Mucosa of descending colon (tissue), 3 donors: Measurements from ENCODE around the gene TFAP2A. TPM values are rescaled to one million over a fixed set of nuclear protein-coding genes. Genes with fewer than 3 reads are reported as not detected.

Experiments used
- ATAC-seq: fragments of 200-7000 bp; cut with Tn5 transposase; one replicate; pipeline ENCODE4 v1.9.1; 2020; ENCODE audit warnings: mild to moderate bottlenecking, moderate library complexity
- DNase-seq, 3 donors: peaks; one replicate each; pipeline ENCODE4 v3.0.0-alpha.2; 2020
- H3K36me3 ChIP-seq: fragments of 200-600 bp; one replicate; pipeline ENCODE4 v1.8.0; 2021; ENCODE audit warnings: low read depth, mild to moderate bottlenecking
- H3K4me1 ChIP-seq: fragments of 200-600 bp; one replicate; pipeline ENCODE4 v1.8.0; 2021; ENCODE audit warnings: low read depth, mild to moderate bottlenecking
- H3K4me3 ChIP-seq: fragments of 200-600 bp; one replicate; pipeline ENCODE4 v1.8.0; 2021; ENCODE audit warnings: mild to moderate bottlenecking
- H3K9me3 ChIP-seq: fragments of 200-600 bp; one replicate; pipeline ENCODE4 v1.8.0; 2021; ENCODE audit warnings: mild to moderate bottlenecking
- intact Hi-C, 2 donors: fragments of 100-400 bp; cut with DNase I in 1 of 2; cut with micrococcal nuclease in 1 of 2; formaldehyde crosslinking; loops; one replicate each; pipeline versions ENCODE4 v1.11.0 to v1.11.1; 2022; cut with DNase I, micrococcal nuclease
- total RNA-seq, 3 donors: library from RNA; stranded (reverse); fragmentation: NEBNext Ultra II Directional in 2 of 3; extraction: Animal tissue kit (Norgen Biotek cat#: 25700) in 2 of 3; gene quantifications; one replicate each; pipeline versions ENCODE4 v1.2.1 to v1.2.4, GENCODE V29; 2021 to 2023
- TF ChIP-seq, protein P1 (sequence below): fragments of 200-600 bp; IDR thresholded peaks from one replicate; pipeline ENCODE4 v1.8.0; 2022; ENCODE audit warnings: antibody characterized with exemption, mild to moderate bottlenecking
- donor health status: DM: no; HTN: no; CAD: no; lungs with moderate emphysema.
- donor health status: DM: no; HTN: no; CAD: no.
- donor health status: DM: no; HTN: yes; CAD: no.

Gene TFAP2A
- total RNA-seq, 3 donors from 2014 or later: 0.09 to 0.98 (median 0.53) TPM

DNA sequence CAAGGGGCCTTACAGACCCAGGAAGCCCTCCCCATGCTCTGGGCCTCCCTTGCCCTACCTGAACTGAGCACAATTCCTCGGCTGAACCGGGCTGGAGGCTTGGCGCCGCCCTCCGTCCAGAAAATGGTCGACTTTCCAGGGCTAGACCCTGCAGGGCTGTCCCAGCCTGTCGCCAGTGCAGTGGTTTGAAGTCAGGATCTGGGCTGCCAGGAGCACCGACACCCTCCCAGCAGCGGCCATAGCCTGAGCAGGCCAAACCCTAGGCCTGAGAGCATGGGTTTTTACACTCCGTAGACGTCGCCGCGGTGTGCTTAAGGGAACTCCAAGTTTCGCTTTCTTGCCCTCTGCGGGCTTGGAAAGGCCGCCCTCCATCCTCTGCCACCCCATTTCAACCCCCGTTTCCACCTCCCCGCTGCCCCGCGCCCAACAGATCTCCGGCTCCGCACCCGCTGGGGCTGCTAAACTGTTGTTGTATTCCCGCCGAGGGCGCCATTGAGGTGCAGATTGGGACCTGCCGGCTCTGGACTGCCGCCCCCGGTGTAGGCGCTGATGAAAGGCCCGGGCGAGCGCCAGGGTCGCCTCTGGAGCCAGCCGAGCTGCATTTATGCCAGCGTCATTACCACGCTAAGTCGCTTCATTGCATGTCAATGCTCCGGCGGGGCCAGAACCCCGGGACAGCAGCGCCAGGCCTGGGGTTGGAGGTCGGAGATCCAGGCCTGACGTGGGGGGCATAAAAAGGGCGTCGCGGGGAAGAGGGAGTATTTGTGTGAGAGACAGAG, 2.2 kb upstream of the TFAP2A start:
- peak in 1 of 3 donors; percentile 21 for DNase-seq
- no peak for ATAC-seq
- H3K36me3 ChIP-seq: no peaks in the 10 kb centered on the region
- no peaks in the 10 kb centered on the region for H3K9me3 ChIP-seq
- intact Hi-C loops: no loop called here
- H3K4me3 ChIP-seq: no peak overlapping the region
- peaks cover 14% of the 10 kb centered on the region for H3K4me1 ChIP-seq
- TF ChIP-seq, protein P1, sequence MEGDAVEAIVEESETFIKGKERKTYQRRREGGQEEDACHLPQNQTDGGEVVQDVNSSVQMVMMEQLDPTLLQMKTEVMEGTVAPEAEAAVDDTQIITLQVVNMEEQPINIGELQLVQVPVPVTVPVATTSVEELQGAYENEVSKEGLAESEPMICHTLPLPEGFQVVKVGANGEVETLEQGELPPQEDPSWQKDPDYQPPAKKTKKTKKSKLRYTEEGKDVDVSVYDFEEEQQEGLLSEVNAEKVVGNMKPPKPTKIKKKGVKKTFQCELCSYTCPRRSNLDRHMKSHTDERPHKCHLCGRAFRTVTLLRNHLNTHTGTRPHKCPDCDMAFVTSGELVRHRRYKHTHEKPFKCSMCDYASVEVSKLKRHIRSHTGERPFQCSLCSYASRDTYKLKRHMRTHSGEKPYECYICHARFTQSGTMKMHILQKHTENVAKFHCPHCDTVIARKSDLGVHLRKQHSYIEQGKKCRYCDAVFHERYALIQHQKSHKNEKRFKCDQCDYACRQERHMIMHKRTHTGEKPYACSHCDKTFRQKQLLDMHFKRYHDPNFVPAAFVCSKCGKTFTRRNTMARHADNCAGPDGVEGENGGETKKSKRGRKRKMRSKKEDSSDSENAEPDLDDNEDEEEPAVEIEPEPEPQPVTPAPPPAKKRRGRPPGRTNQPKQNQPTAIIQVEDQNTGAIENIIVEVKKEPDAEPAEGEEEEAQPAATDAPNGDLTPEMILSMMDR: no peak

DNA sequence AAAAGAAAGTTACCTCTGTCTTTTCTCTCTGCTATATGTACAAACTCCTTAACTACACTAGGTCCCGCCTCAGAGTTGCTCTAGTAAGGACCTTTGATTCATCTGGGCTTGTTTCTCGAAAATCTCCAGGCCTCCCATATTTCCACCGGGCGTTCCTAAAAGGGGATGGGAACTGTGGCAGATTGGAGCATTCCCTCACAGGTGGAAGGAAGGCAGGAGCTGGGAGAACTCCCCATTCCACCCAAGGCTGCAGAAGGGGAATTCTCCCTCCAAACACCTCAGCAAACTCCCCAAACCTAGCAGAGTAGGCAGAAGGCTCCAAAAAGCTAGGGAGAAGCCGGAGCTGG, 1.6 kb upstream of the TFAP2A start:
- ATAC-seq (no peak), DNase-seq (no peak)
- intact Hi-C loops: no loop called here
- Histone ChIP-seq H3K4me3 (no peak overlapping the region), H3K36me3 (no peaks in the 10 kb centered on the region), H3K9me3 (no peaks in the 10 kb centered on the region), H3K4me1 (peaks cover 14% of the 10 kb centered on the region)
- TF ChIP-seq, protein P1: no peak

DNA sequence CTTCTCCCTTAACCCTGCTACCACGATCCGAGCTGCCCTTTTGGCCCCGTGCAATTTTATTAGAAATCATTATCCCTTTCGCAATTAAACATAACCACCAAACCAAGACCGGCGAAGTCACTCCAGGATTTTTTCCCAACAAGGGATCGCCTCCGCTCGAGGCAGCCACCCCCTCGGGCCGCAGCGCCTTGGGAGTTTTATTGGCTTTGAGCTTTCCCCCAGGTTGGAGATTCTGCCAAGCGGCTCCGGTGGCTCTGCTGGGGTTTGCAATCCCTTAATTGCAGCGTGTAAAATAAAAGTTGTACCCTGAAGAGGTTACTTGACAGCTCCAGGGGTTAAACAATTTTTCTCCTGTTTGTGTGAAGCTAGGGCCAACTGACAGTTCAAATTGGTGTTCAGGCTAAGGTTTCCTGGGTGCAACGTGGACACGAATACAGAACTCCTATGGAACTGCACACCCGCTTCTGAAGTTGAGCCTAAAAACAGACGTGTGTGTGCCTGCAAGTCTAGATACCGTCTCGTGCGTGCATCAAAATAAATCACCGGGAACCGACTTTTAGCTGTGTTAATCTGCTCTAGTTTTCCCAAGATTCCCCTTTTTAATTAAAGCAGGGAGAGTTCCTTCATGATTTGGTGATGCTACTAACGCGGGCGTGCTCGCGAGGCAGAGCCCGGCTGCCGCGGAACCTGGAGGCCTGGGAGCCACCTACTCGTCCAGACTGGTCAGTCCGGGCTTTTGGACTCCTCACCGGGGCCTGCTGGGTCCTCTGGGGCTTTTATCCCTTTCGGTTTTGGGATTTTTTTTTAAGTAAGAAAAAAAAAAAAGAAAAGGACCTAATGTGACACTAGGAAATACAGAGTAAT, 975 bp upstream of the TFAP2A start:
- no peak for ATAC-seq
- intact Hi-C loops: no loop called here
- Histone ChIP-seq H3K4me1 (peaks cover 14% of the 10 kb centered on the region), H3K9me3 (no peaks in the 10 kb centered on the region), H3K36me3 (no peaks in the 10 kb centered on the region), H3K4me3 (no peak overlapping the region)
- TF ChIP-seq, protein P1: no peak
- peak in 1 of 3 donors; percentile 19 for DNase-seq

DNA sequence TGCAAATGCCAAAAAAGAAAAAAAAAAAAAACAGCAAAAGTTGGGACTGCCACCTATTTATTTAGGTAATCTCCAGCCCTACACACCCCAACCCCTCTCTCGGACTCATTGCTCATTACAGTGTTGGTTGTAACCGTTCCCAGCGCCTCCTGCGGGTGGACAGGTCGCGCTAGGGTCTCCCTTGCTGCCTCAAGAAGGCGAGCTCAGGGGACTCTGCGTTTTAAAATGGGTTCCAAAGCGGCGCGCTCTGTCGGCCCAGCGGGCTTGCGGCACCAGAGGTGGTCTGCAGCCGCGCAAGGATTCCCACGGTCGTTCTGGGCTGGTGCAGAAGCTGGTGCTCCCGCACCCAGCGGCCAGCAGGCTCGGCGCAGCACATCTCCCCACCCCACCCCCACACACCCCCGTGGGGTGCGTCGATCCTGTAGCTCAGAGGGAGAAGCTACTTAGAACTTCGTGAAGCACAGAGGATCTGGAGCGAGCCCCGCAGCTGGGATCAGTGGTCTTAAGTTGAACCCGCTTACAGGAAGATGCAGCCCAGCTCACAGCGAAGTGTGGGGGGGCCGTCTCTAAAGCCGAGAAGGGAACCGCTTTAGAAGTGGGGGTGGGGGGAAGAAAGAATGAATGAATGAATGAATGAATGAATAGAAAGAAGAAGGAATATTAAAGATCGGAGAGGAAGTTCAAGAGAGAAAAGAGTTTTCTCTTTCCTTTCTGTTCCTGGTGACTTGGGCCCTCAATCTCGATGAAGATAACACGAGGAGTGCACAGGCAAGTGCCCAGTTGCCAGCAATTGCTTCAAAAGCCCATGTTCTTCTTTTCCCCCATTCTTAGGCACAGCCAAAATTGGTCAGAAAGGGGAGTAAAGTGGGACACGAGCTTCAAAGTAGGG, 780 bp downstream of the TFAP2A start:
- Histone ChIP-seq H3K4me1 (peaks cover 14% of the 10 kb centered on the region), H3K36me3 (no peaks in the 10 kb centered on the region), H3K4me3 (no peak overlapping the region), H3K9me3 (no peaks in the 10 kb centered on the region)
- intact Hi-C loops: no loop called here
- DNase-seq (peak in 1 of 3 donors; percentile 44), ATAC-seq (no peak)
- TF ChIP-seq, protein P1: no peak

DNA sequence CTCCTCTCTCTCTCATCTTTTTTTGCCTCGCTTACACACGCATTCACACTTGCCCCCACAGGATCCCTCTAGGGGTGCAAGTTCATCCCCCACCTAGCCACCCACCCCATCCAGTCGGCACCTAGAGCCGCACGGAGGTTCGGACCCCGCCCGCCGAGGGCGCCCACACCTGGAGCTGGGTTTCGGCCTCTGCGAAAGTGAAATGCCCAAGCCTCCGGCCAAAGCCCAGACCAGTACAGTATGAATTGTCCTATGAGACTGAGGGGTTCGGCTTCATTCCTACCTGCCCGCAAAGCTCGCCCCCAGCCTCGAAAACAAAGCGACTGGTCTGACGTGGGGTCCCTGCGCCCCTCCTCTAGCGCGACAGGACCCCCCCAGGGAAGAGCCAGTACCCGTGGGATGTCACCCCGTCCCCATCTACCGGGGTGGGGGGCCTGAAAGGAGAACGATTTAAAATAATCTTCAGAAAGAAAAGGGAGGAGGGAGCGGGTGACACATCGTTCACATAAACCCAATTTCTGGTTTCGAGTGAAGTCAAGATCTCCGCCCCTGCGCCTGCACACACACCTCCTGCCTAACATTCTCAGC, 1.5 kb downstream of the TFAP2A start:
- intact Hi-C loops: no loop called here
- peaks cover 14% of the 10 kb centered on the region for H3K4me1 ChIP-seq

More for the DNA sequence above, 1.5 kb downstream of the TFAP2A start:
- peak in 1 of 3 donors; percentile 31 for DNase-seq
- Histone ChIP-seq H3K36me3 (no peaks in the 10 kb centered on the region), H3K9me3 (no peaks in the 10 kb centered on the region), H3K4me3 (no peak overlapping the region)
- TF ChIP-seq, protein P1: no peak
- no peak for ATAC-seq
